K562 (cell line): Measurements from ENCODE around the gene ADIG. TPM values are rescaled to one million over a fixed set of nuclear protein-coding genes. Genes with fewer than 3 reads are reported as not detected.
A peak's percentile ranks its signal among the peaks of the same experiment; 100 is the strongest.

Experiments used
- ATAC-seq: fragments of 200-7000 bp; cut with Tn5 transposase; 3 replicates; pipeline ENCODE4 v1.9.1; 2020; ENCODE audit warnings: moderate library complexity
- BruUV-seq: library from RNA; stranded (reverse); fragments of 400-500 nt; replicated peaks from 2 replicates; lab custom pipeline; 2021; lab: Mats Ljungman, UMichigan
- CTCF ChIA-PET: fragments of 300-600 bp; formaldehyde crosslinking; extraction: SDS; loops from one replicate; lab custom pipeline; 2021; ENCODE audit warnings: low intra/inter-chr PET ratio; lab: Yijun Ruan, JAX
- POLR2A ChIA-PET: fragments of 300-600, 350-650 bp; sonication (Branson Sonifier 250); formaldehyde crosslinking; extraction: SDS; loops from one replicate; lab custom pipeline; 2021; ENCODE audit warnings: antibody characterized with exemption, inconsistent platforms; lab: Yijun Ruan, JAX
- DNase-seq, 4 experiments: peaks; one replicate each; pipeline versions ENCODE4 v3.0.0 to v3.0.0-alpha.2; 2011 to 2018; ENCODE audit warnings: low spot score in 3 of 4, mixed read lengths in 3 of 4; ENCODE audit errors: extremely low read depth in 1 of 4
- FAIRE-seq: peaks from 2 replicates; lab custom pipeline; 2011; peaks lifted over from hg19 to GRCh38; lab: Jason Lieb, UNC
- H2AFZ ChIP-seq: 2 replicates; pipeline ENCODE4 v1.6.0; 2011; ENCODE audit warnings: low read depth, low read length, control low read depth, inconsistent platforms
- H3K27ac ChIP-seq: fragments of 200-600 bp; 3 replicates; pipeline ENCODE4 v1.8.0; 2011; ENCODE audit warnings: low read depth, mild to moderate bottlenecking, control low read depth, inconsistent platforms, low read length, moderate library complexity, mixed read lengths; ENCODE audit errors: extremely low read depth
- H3K27me3 ChIP-seq, 2 experiments: fragments of 300-600 bp in 1 of 2; 2 replicates in 1 of 2; 3 replicates in 1 of 2; pipeline versions ENCODE4 v1.6.0 to v1.8.0; 2011; ENCODE audit warnings: inconsistent platforms in 2 of 2, low read length in 2 of 2, mild to moderate bottlenecking in 1 of 2, mixed read lengths in 1 of 2, moderate library complexity in 1 of 2; ENCODE audit not compliant: control insufficient read depth in 2 of 2, insufficient read depth in 2 of 2
- H3K36me3 ChIP-seq: fragments of 300-600 bp; 3 replicates; pipeline ENCODE4 v1.8.0; 2011; ENCODE audit warnings: mild to moderate bottlenecking, low read length, inconsistent platforms; ENCODE audit not compliant: control insufficient read depth, insufficient read depth
- H3K4me1 ChIP-seq, 2 experiments: fragments of 200-600 bp in 1 of 2; replicated peaks in 1 of 2; 2 replicates in 1 of 2; 3 replicates in 1 of 2; pipeline versions ENCODE4 v1.5.1 to v1.8.0; 2011; ENCODE audit warnings: inconsistent platforms in 2 of 2, low read length in 2 of 2, mild to moderate bottlenecking in 1 of 2, mixed read lengths in 1 of 2, moderate library complexity in 1 of 2; ENCODE audit not compliant: control insufficient read depth in 2 of 2, insufficient read depth in 2 of 2
- H3K4me2 ChIP-seq: 2 replicates; pipeline ENCODE4 v1.6.1; 2011; ENCODE audit warnings: low read length, control low read depth, inconsistent platforms, mixed read lengths; ENCODE audit not compliant: insufficient read depth
- H3K4me3 ChIP-seq: fragments of 200-600 bp; sonication (generic), shearing (Covaris generic); 2 replicates; pipeline ENCODE4 v1.5.1; 2016; ENCODE audit warnings: control low read depth, inconsistent platforms
- H3K79me2 ChIP-seq: fragments of 200-600 bp; 3 replicates; pipeline ENCODE4 v1.8.0; 2011; ENCODE audit warnings: low read length, inconsistent platforms; ENCODE audit not compliant: control insufficient read depth, insufficient read depth
- H3K9ac ChIP-seq, 2 experiments: 2 replicates each; pipeline versions ENCODE4 v1.6.0 to v1.6.1; 2011; ENCODE audit warnings: low read depth in 2 of 2, low read length in 2 of 2, control low read depth in 1 of 2, inconsistent platforms in 1 of 2, mild to moderate bottlenecking in 1 of 2, mixed read lengths in 1 of 2; ENCODE audit not compliant: insufficient read depth in 1 of 2
- H3K9me1 ChIP-seq: one replicate; pipeline ENCODE4 v1.6.0; 2011; ENCODE audit warnings: inconsistent platforms, mild to moderate bottlenecking, low read length, moderate library complexity; ENCODE audit not compliant: control insufficient read depth, insufficient read depth
- H3K9me3 ChIP-seq: replicated peaks from 2 replicates; pipeline ENCODE4 v1.5.1; 2011; ENCODE audit warnings: low read depth, low read length, inconsistent platforms; ENCODE audit not compliant: control insufficient read depth, insufficient read depth
- H4K20me1 ChIP-seq: replicated peaks from 2 replicates; pipeline ENCODE4 v1.6.1; 2011; ENCODE audit warnings: low read length, inconsistent platforms, mixed read lengths; ENCODE audit not compliant: control insufficient read depth, insufficient read depth
- CEBPG ChIP-seq, 3 experiments: fragments of 200-800 bp in 1 of 3; sonication (Bioruptor generic) in 1 of 3; sonication (generic) in 1 of 3; formaldehyde crosslinking in 1 of 3; IDR thresholded peaks in 2 of 3; conservative IDR thresholded peaks in 1 of 3; 2 replicates each; pipeline versions ENCODE4 v1.6.1 to v1.8.0; 2016 to 2022; ENCODE audit warnings: missing compliant biosample characterization in 2 of 3, missing genetic modification characterization in 2 of 3, mild to moderate bottlenecking in 1 of 3, missing genetic modification reagents in 1 of 3
- DACH1 ChIP-seq: fragments of 450-650 bp; IDR thresholded peaks from 2 replicates; pipeline ENCODE4 v1.6.1; 2018; ENCODE audit not compliant: partially characterized antibody
- EP300 ChIP-seq: IDR thresholded peaks from 2 replicates; pipeline ENCODE4 v1.6.1; 2012; ENCODE audit warnings: low read length, improper control_type of control experiment
- HEY1 ChIP-seq: fragments of 250-450 bp; sonication (Bioruptor Pico); IDR thresholded peaks from 2 replicates; pipeline ENCODE4 v1.5.0; 2020; ENCODE audit warnings: mild to moderate bottlenecking, moderate library complexity, borderline replicate concordance
- HMGN3 ChIP-seq: IDR thresholded peaks from 2 replicates; pipeline ENCODE4 v1.6.1; 2011; ENCODE audit warnings: borderline replicate concordance, low read depth, mild to moderate bottlenecking, mixed read lengths, low read length; ENCODE audit not compliant: insufficient read length; ENCODE audit errors: extremely low read depth
- NFYB ChIP-seq: IDR thresholded peaks from 2 replicates; pipeline ENCODE4 v1.6.1; 2011; ENCODE audit warnings: mild to moderate bottlenecking, moderate library complexity; ENCODE audit not compliant: insufficient read length; ENCODE audit errors: extremely low read depth
- NR2F6 ChIP-seq: fragments of 450-650 bp; formaldehyde crosslinking; IDR thresholded peaks from 2 replicates; pipeline ENCODE4 v1.4.0; 2020; ENCODE audit warnings: mild to moderate bottlenecking
- PHF21A ChIP-seq: fragments of 450-650 bp; IDR thresholded peaks from 2 replicates; pipeline ENCODE4 v1.6.1; 2017; ENCODE audit warnings: low read depth, borderline replicate concordance
- RB1 ChIP-seq: fragments of 450-650 bp; IDR thresholded peaks from 2 replicates; pipeline ENCODE4 v1.6.1; 2017; ENCODE audit warnings: low read depth, mild to moderate bottlenecking
- RBM34 ChIP-seq: fragments of 200-400 bp; formaldehyde crosslinking; IDR thresholded peaks from 2 replicates; pipeline ENCODE4 v1.6.1; 2018; ENCODE audit warnings: low read length, borderline replicate concordance; ENCODE audit not compliant: insufficient read depth
- SIRT6 ChIP-seq: IDR thresholded peaks from one replicate; pipeline ENCODE4 v1.6.1; 2012; ENCODE audit warnings: low read depth, mild to moderate bottlenecking, control low read depth, inconsistent platforms, low read length, moderate library complexity
- SMARCC2 ChIP-seq: fragments of 450-650 bp; IDR thresholded peaks from 2 replicates; pipeline ENCODE4 v1.6.1; 2017; ENCODE audit warnings: antibody characterized with exemption, moderate library complexity, mild to moderate bottlenecking, low read depth
- ZNF253 ChIP-seq: fragments of 250-450 bp; sonication (Bioruptor Pico); conservative IDR thresholded peaks from 2 replicates; pipeline ENCODE4 v1.6.1; 2021; ENCODE audit warnings: mild to moderate bottlenecking
- ZNF316 ChIP-seq: fragments of 450-650 bp; IDR thresholded peaks from 2 replicates; pipeline ENCODE4 v1.6.1; 2016
- WGBS: fragments of 100-300 bp; shearing (Covaris generic); methylation state at CpG from one replicate; pipeline ENCODE4 v1.1.6; 2016; ENCODE audit warnings: low coverage, mixed read lengths; ENCODE audit not compliant: insufficient coverage; ENCODE audit errors: missing lambda C conversion rate; 5-methylcytosine and 5-hydroxymethylcytosine counted together
- in situ Hi-C: fragments of 300-500 bp; cut with MboI; formaldehyde crosslinking; loops from 4 replicates; pipeline ENCODE4 v1.15.0; 2018; ENCODE audit warnings: inconsistent platforms, mixed read lengths
- intact Hi-C: fragments of 100-400 bp; cut with micrococcal nuclease; formaldehyde crosslinking; loops from 2 replicates; pipeline ENCODE4 v1.14.2; 2022
- polyA plus RNA-seq, 8 experiments: library from polyadenylated mRNA; depleted of rRNA in 4 of 8; stranded (reverse) in 5 of 8; unstranded in 3 of 8; fragments of >200 nt; fragmentation: Nextera tagmentation in 2 of 8; fragmentation: Illumina TruSeq in 1 of 8; extraction: Ambion mirVana in 2 of 8; extraction: Trizol in 1 of 8; gene quantifications; 2 replicates each; pipeline versions ENCODE4 v1.2.1 to v1.2.3, GENCODE V29; 2011 to 2014; ENCODE audit warnings: inconsistent platforms in 1 of 8, missing spikeins in 1 of 8
- total RNA-seq, 7 experiments: library from RNA; depleted of rRNA in 6 of 7; stranded (reverse); fragments of >200 nt in 6 of 7; fragmentation: Illumina TruSeq in 2 of 7; extraction: Trizol in 2 of 7; gene quantifications; 2 replicates each; pipeline versions ENCODE4 v1.2.1 to v1.2.3, GENCODE V29; 2011 to 2021; ENCODE audit warnings: low replicate concordance in 1 of 7
- TF ChIP-seq, protein P1 (sequence below): fragments of 450-650 bp; formaldehyde crosslinking; IDR thresholded peaks from 2 replicates; pipeline ENCODE4 v1.4.0; 2020; ENCODE audit warnings: mild to moderate bottlenecking, moderate library complexity

Gene ADIG
- total and polyA plus RNA-seq, 9 of the 15 experiments (the other 6 are each of a cell fraction or from before 2014, with no cell fraction given), result not detected

GRCh38 chr20:38603286-38603685 is 22.3 kb downstream of the ADIG start (continued):
- TF ChIP-seq DACH1 (peak; percentile 93), HMGN3 (no peak), RB1 (no peak), SIRT6 (no peak), PHF21A (no peak), HEY1 (CRISPR knock-in tag) (no peak)

- in situ Hi-C loops (no loop called here), intact Hi-C loops (no loop called here)
- FAIRE-seq, result no peak
Measured at GRCh38 chr20:38604873-38605303, 23.9 kb downstream of the ADIG start.

More at GRCh38 chr20:38604873-38605303, 23.9 kb downstream of the ADIG start:
- ATAC-seq (no peak), DNase-seq (no peak)
- H3K36me3 ChIP-seq, result no peaks in the 10 kb centered on the region
- no TSS peak for BruUV-seq
- no peaks in the 10 kb centered on the region for H3K9me3 ChIP-seq
- 2% methylated on average over 4 of the region's 4 CpGs for WGBS
- no peak overlapping the region for H3K4me2 ChIP-seq
- peaks cover 32 to 55% of the 10 kb centered on the region in 2 experiments for H3K27me3 ChIP-seq
- no peaks in the 10 kb centered on the region; the same call in 1 of the 2 replicates for H4K20me1 ChIP-seq
- peaks cover 3 to 8% of the 10 kb centered on the region in 2 experiments; a peak in 4 of 5 replicates for H3K4me1 ChIP-seq
- no peaks in the 10 kb centered on the region for H3K79me2 ChIP-seq
- no peak overlapping the region for H3K27ac ChIP-seq
- H3K4me3 ChIP-seq, result no peak overlapping the region
- H2AFZ ChIP-seq, result no peak overlapping the region
- H3K9ac ChIP-seq, result no peak overlapping the region
- TF ChIP-seq NR2F6 (CRISPR knock-in tag) (no peak), CEBPG (CRISPR knock-in tag; IDR thresholded peaks at IDR 0.05) (no peak), CEBPG (tag; conservative IDR thresholded peaks at IDR 0.05 in 1 of 2, IDR thresholded peaks at IDR 0.05 in 1 of 2) (no peak), ZNF316 (no peak), ZNF253 (CRISPR knock-in tag) (no peak), EP300 (no peak), SMARCC2 (no peak), RBM34 (no peak), NFYB (no peak)
- TF ChIP-seq, protein P1, sequence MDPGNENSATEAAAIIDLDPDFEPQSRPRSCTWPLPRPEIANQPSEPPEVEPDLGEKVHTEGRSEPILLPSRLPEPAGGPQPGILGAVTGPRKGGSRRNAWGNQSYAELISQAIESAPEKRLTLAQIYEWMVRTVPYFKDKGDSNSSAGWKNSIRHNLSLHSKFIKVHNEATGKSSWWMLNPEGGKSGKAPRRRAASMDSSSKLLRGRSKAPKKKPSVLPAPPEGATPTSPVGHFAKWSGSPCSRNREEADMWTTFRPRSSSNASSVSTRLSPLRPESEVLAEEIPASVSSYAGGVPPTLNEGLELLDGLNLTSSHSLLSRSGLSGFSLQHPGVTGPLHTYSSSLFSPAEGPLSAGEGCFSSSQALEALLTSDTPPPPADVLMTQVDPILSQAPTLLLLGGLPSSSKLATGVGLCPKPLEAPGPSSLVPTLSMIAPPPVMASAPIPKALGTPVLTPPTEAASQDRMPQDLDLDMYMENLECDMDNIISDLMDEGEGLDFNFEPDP (CRISPR knock-in tag), result no peak
- ChIA-PET POLR2A (no interaction called here), CTCF (no interaction called here)
- H3K9me1 ChIP-seq, result no peaks in the 10 kb centered on the region
